Panc1 (cell line): Measurements from ENCODE around the gene CLIP1. TPM values are rescaled to one million over a fixed set of nuclear protein-coding genes. Genes with fewer than 3 reads are reported as not detected.

ENCODE experiments used
- ATAC-seq: fragments of 200-7000 bp; cut with Tn5 transposase; 2 replicates; pipeline ENCODE4 v1.9.1; 2020; ENCODE audit warnings: mild to moderate bottlenecking, moderate library complexity
- BruUV-seq: library from RNA; stranded (reverse); fragments of 400-500 nt; replicated peaks from 2 replicates; lab custom pipeline; 2021; lab: Mats Ljungman, UMichigan
- CTCF ChIA-PET: fragments of 300-600 bp; sonication (Branson Sonifier 250); formaldehyde crosslinking; loops from one replicate; lab custom pipeline; 2022; ENCODE audit warnings: antibody characterized with exemption; lab: Charles Lee
- POLR2A ChIA-PET: fragments of 300-600 bp; sonication (Branson Sonifier 250); formaldehyde crosslinking; loops from one replicate; lab custom pipeline; 2022; ENCODE audit warnings: antibody characterized with exemption; lab: Charles Lee
- DNase-seq: peaks from one replicate; pipeline ENCODE4 v3.0.0-alpha.2; 2010; ENCODE audit warnings: low read depth, low spot score
- H3K27ac ChIP-seq: 2 replicates; pipeline ENCODE4 v1.5.1; 2011; ENCODE audit warnings: mild to moderate bottlenecking, low read length, inconsistent platforms
- H3K27me3 ChIP-seq: fragments of 200-500 bp; sonication (Bioruptor generic); 2 replicates; pipeline ENCODE4 v1.6.0; 2014; ENCODE audit warnings: low read length, inconsistent platforms; ENCODE audit not compliant: control insufficient read depth, insufficient read depth
- H3K36me3 ChIP-seq: fragments of 200-500 bp; sonication (Bioruptor generic); 2 replicates; pipeline ENCODE4 v1.5.1; 2014; ENCODE audit warnings: inconsistent platforms, mild to moderate bottlenecking, low read length, moderate library complexity; ENCODE audit not compliant: control insufficient read depth, insufficient read depth
- H3K4me1 ChIP-seq: 2 replicates; pipeline ENCODE4 v1.5.1; 2011; ENCODE audit warnings: inconsistent platforms, mild to moderate bottlenecking, low read length, moderate library complexity; ENCODE audit not compliant: control insufficient read depth, insufficient read depth
- H3K4me3 ChIP-seq, 2 experiments: 2 replicates each; pipeline ENCODE4 v1.5.1; 2011 to 2012; ENCODE audit warnings: low read depth in 2 of 2, low read length in 2 of 2, mild to moderate bottlenecking in 2 of 2, inconsistent platforms in 1 of 2, moderate library complexity in 1 of 2
- H3K9me3 ChIP-seq: fragments of 200-500 bp; sonication (Bioruptor generic); 2 replicates; pipeline ENCODE4 v1.5.1; 2014; ENCODE audit warnings: low read depth, mild to moderate bottlenecking, inconsistent platforms, low read length, moderate library complexity; ENCODE audit not compliant: control insufficient read depth, insufficient read depth
- CTCF ChIP-seq: fragments of 450-650 bp; IDR thresholded peaks from 2 replicates; pipeline ENCODE4 v1.5.1; 2017; ENCODE audit warnings: mild to moderate bottlenecking
- POLR2AphosphoS5 ChIP-seq: IDR thresholded peaks from 2 replicates; pipeline ENCODE4 v1.6.1; 2012; ENCODE audit warnings: mild to moderate bottlenecking, low read depth, low read length, moderate library complexity
- REST ChIP-seq, 2 experiments: IDR thresholded peaks; 2 replicates each; pipeline ENCODE4 v1.6.1; 2011 to 2012; ENCODE audit warnings: low read depth in 2 of 2, control low read depth in 1 of 2, low read length in 1 of 2, mild to moderate bottlenecking in 1 of 2, moderate library complexity in 1 of 2; ENCODE audit not compliant: insufficient read depth in 1 of 2
- SIN3A ChIP-seq: IDR thresholded peaks from 2 replicates; pipeline ENCODE4 v1.6.1; 2012; ENCODE audit warnings: low read depth, mild to moderate bottlenecking, low read length, moderate library complexity, borderline replicate concordance; ENCODE audit not compliant: insufficient read depth
- TCF7L2 ChIP-seq: IDR thresholded peaks from 2 replicates; pipeline ENCODE4 v1.6.1; 2011; ENCODE audit warnings: mild to moderate bottlenecking, low read depth, low read length, inconsistent platforms
- in situ Hi-C: cut with HindIII; loops from 2 replicates; pipeline ENCODE4 v1.10.0; 2016; ENCODE audit warnings: low sequenced_read_pairs, low pct_unique_long_range_greater_than_20kb
- intact Hi-C: fragments of 100-400 bp; cut with micrococcal nuclease; formaldehyde crosslinking; loops from one replicate; pipeline ENCODE4 v1.10.0; 2022; ENCODE audit not compliant: unreplicated experiment
- total RNA-seq: library from RNA; stranded (reverse); gene quantifications from one replicate; pipeline ENCODE4 v1.2.1, GENCODE V29; 2021; ENCODE audit not compliant: unreplicated experiment

The CLIP1 gene
- total RNA-seq, 1 experiment from 2014 or later, result 117 TPM

- intact Hi-C loops, result no loop called here
- Histone ChIP-seq H3K27ac (no peak overlapping the region), H3K9me3 (no peaks in the 10 kb centered on the region), H3K4me1 (no peaks in the 10 kb centered on the region), H3K27me3 (no peaks in the 10 kb centered on the region), H3K36me3 (peaks cover 23% of the 10 kb centered on the region), H3K4me3 (no peak overlapping the region)
- no TSS peak for BruUV-seq
- ChIA-PET POLR2A (no interaction called here), CTCF (no interaction called here)
- in situ Hi-C loops, result no loop called here
- no peak for ATAC-seq
- no peak for DNase-seq
- TF ChIP-seq SIN3A (no peak), CTCF (no peak), POLR2AphosphoS5 (no peak), REST (IDR thresholded peaks at IDR 0.05; ENCODE audit: insufficient read depth in 1 of 2, low read depth in 2 of 2, low read length in 1 of 2) (no peak), TCF7L2 (no peak)
These were observed 111.7 kb downstream of the CLIP1 start for GRCh38 chr12:122310626-122311333.

GRCh38 chr12:122309564-122310121 lies 112.8 kb downstream of the CLIP1 start:
- Histone ChIP-seq H3K9me3 (no peaks in the 10 kb centered on the region), H3K4me3 (no peak overlapping the region), H3K27me3 (no peaks in the 10 kb centered on the region), H3K36me3 (peaks cover 23% of the 10 kb centered on the region), H3K27ac (no peak overlapping the region), H3K4me1 (no peaks in the 10 kb centered on the region)
- in situ Hi-C loops (no loop called here), intact Hi-C loops (no loop called here)
- TF ChIP-seq REST (IDR thresholded peaks at IDR 0.05; ENCODE audit: insufficient read depth in 1 of 2, low read depth in 2 of 2, low read length in 1 of 2), result no peak
- no peak for TF ChIP-seq SIN3A
- no peak for TF ChIP-seq CTCF
- DNase-seq (no peak), ATAC-seq (no peak)
- CTCF ChIA-PET, result interaction anchor here (0.5 kb wide), 1 partner anchor 15 kb away, joined by 4 read pairs; no protein-coding TSS in a partner anchor
- BruUV-seq, result no TSS peak
- POLR2A ChIA-PET, result interaction anchor here (0.6 kb wide), 1 partner anchor 18 kb away, joined by 3 read pairs; no protein-coding TSS in a partner anchor
